Measurements from ENCODE around the gene SNF8.

Gene SNF8

DNA sequence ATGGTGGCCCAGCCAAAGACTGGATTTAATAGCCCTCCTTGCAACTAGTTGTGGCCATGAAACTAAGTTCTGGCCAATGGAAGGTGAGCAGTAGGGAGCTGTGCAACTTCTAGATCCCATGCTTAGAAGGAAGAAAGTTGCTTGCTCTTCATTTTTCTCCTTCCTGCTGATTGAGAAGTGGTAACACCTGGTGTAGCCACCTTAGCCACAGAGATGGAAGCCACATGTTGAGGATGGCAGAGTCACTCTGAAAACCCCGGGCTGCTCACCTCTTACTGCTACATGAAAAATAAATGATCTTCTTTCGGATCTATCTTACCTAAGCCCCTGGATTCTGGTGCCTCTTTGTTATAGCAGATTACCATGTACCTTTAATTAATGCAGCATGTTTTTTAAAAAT, 62.4 kb downstream of the SNF8 start:
- no peak for TF ChIP-seq TAF1 (IDR thresholded peaks at IDR 0.05; ENCODE audit: borderline replicate concordance, low read depth, low read length)
- no peak for TF ChIP-seq POLR2A (IDR thresholded peaks at IDR 0.05; ENCODE audit: low read depth, low read length)
- TF ChIP-seq POLR2AphosphoS5 (IDR thresholded peaks at IDR 0.05; ENCODE audit: low read depth, low read length): no peak
- FAIRE-seq: no peak
- DNase-seq (ENCODE audit: insufficient read length): no peak

Measured in GM12892 (cell line).